ENCODE measurements around the gene SDK2. TPM values are rescaled to one million over a fixed set of nuclear protein-coding genes. Genes with fewer than 3 reads are reported as not detected.
A peak's percentile ranks its signal among the peaks of the same experiment; 100 is the strongest.

SDK2 gene
- total and polyA plus RNA-seq, 9 of the 15 experiments (the other 6 are each of a cell fraction or from before 2014, with no cell fraction given), result 0.04 TPM; not detected in 8

DNA sequence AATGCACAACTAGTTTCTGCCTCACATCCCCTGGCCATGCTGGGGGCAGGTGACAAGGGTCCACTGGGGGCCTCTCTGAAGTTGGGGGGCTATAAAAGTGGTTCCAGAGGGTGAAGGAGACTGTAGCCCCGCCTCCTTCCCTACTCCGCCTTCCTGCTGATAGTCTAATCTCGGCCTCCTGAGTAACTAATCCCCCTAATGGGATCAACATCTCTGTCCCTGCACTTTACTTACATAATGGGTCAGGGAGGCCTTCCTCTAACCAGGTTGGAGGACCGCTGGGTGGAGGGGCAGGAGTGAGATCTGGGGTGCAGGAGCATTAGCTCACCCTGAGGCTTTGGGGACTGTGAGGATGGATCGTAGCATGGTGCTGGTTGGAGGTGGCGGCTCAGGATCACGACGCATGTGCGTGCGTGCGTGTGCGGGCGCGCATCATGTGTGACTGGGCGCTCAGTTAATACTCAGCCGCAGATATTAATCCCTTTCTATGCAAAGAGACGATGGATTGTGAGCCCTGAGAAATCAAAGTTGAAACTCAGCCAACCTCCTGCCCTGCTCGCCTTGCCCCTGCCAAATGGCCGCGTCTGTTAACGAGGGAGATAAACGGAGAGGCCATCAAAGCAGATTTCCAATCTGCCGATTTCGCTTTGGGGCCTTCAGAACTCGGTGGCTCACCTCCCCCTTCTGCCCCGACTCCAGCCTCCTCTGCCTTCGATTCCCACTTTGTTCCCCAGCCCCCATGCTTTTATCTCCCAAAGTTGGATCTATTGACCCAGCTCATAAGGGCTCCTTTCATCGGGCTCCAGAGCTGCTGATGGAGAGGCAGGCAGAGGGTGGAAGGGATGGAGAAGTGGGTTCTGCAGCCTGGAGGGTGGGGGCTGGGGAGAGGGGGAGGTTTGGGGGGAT, 107.3 kb downstream of the SDK2 start:
- Histone ChIP-seq H3K9me1 (ENCODE audit: control insufficient read depth, insufficient read depth, low read length) (no peaks in the 10 kb centered on the region), H3K79me2 (ENCODE audit: control insufficient read depth, insufficient read depth, low read length) (no peaks in the 10 kb centered on the region), H2AFZ (ENCODE audit: low read depth, low read length) (no peak overlapping the region), H3K36me3 (ENCODE audit: control insufficient read depth, insufficient read depth, low read length) (no peaks in the 10 kb centered on the region), H3K4me2 (ENCODE audit: insufficient read depth, low read length) (no peak overlapping the region), H3K27me3 (ENCODE audit: control insufficient read depth in 2 of 2, insufficient read depth in 2 of 2, low read length in 2 of 2) (peaks cover 2 to 57% of the 10 kb centered on the region in 2 experiments; a peak in 3 of 5 replicates), H4K20me1 (replicated peaks; ENCODE audit: control insufficient read depth, insufficient read depth, low read length) (no peaks in the 10 kb centered on the region; the same call in 1 of the 2 replicates), H3K4me3 (no peak overlapping the region), H3K4me1 (replicated peaks in 1 of 2; ENCODE audit: control insufficient read depth in 2 of 2, insufficient read depth in 2 of 2, low read length in 2 of 2) (no peaks in the 10 kb centered on the region), H3K9me3 (replicated peaks; ENCODE audit: control insufficient read depth, insufficient read depth, low read depth, low read length) (no peaks in the 10 kb centered on the region), H3K27ac (ENCODE audit: extremely low read depth, low read depth, low read length) (no peak overlapping the region), H3K9ac (ENCODE audit: insufficient read depth in 1 of 2, low read depth in 2 of 2, low read length in 2 of 2) (peak overlapping the region in 1 of 2 experiments; percentile 45; a peak in 2 of 4 replicates)
- in situ Hi-C loops (cut with MboI) (no loop called here), intact Hi-C loops (cut with micrococcal nuclease) (no loop called here)
- ATAC-seq (no peak), DNase-seq (ENCODE audit: extremely low read depth in 1 of 4, low spot score in 3 of 4) (no peak), FAIRE-seq (no peak)
- TF ChIP-seq BRD4 (IDR thresholded peaks at IDR 0.05) (no peak), NRF1 (conservative IDR thresholded peaks at IDR 0.05 in 1 of 2, IDR thresholded peaks at IDR 0.05 in 1 of 2) (peak in 1 of 2 experiments; percentile 32; a peak in 1 of 4 replicates)
- under 1% methylated on average over 23 of the region's 28 CpGs for WGBS (ENCODE audit: insufficient coverage, low coverage, missing lambda C conversion rate)
- POLR2A ChIA-PET, result interaction anchor here (0.8 kb wide), 1 partner anchor 38 kb away, joined by 4 read pairs; no protein-coding TSS in a partner anchor
- no TSS peak for BruUV-seq (replicated peaks)
- CTCF ChIA-PET (ENCODE audit: low intra/inter-chr PET ratio), result no interaction called here

DNA sequence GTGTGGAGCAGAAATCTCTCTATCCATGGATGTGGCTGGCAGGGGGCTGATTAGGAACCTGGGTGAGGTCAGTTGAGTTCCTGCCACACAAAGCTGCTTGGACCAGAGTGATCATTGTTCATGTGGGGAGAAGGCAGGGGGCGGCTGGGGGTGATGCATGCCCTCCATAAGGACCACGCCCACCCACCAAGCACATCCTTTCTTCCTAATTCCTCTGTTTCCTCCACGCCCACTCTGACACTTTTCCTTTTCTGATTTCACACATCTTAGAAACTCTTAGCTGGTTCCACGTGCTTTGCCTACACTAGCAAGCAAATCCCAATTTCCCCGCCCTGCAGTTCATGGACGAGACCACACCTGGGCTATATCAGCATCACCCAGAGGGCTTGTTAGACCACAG, 108.5 kb downstream of the SDK2 start:
- Histone ChIP-seq H3K4me2 (ENCODE audit: insufficient read depth, low read length) (no peak overlapping the region), H3K79me2 (ENCODE audit: control insufficient read depth, insufficient read depth, low read length) (no peaks in the 10 kb centered on the region), H3K9ac (ENCODE audit: insufficient read depth in 1 of 2, low read depth in 2 of 2, low read length in 2 of 2) (no peak overlapping the region), H3K4me3 (no peak overlapping the region), H3K4me1 (replicated peaks in 1 of 2; ENCODE audit: control insufficient read depth in 2 of 2, insufficient read depth in 2 of 2, low read length in 2 of 2) (no peaks in the 10 kb centered on the region), H3K27me3 (ENCODE audit: control insufficient read depth in 2 of 2, insufficient read depth in 2 of 2, low read length in 2 of 2) (peaks cover 2 to 48% of the 10 kb centered on the region in 2 experiments; a peak in 3 of 5 replicates), H4K20me1 (replicated peaks; ENCODE audit: control insufficient read depth, insufficient read depth, low read length) (no peaks in the 10 kb centered on the region; the same call in 1 of the 2 replicates), H2AFZ (ENCODE audit: low read depth, low read length) (no peak overlapping the region), H3K36me3 (ENCODE audit: control insufficient read depth, insufficient read depth, low read length) (no peaks in the 10 kb centered on the region), H3K9me3 (replicated peaks; ENCODE audit: control insufficient read depth, insufficient read depth, low read depth, low read length) (no peaks in the 10 kb centered on the region), H3K9me1 (ENCODE audit: control insufficient read depth, insufficient read depth, low read length) (no peaks in the 10 kb centered on the region), H3K27ac (ENCODE audit: extremely low read depth, low read depth, low read length) (no peak overlapping the region)
- WGBS (ENCODE audit: insufficient coverage, low coverage, missing lambda C conversion rate), result 0% methylated on average over 6 of the region's 6 CpGs
- no peak for ATAC-seq
- ChIA-PET POLR2A (interaction anchor here (0.6 kb wide), 1 partner anchor 1181 kb away, joined by 3 read pairs; no protein-coding TSS in a partner anchor), CTCF (ENCODE audit: low intra/inter-chr PET ratio) (no interaction called here)
- intact Hi-C loops (cut with micrococcal nuclease) (no loop called here), in situ Hi-C loops (cut with MboI) (no loop called here)
- no peak for FAIRE-seq
- no TSS peak for BruUV-seq (replicated peaks)
- DNase-seq (ENCODE audit: extremely low read depth in 1 of 4, low spot score in 3 of 4), result no peak
- TF ChIP-seq, protein P1, sequence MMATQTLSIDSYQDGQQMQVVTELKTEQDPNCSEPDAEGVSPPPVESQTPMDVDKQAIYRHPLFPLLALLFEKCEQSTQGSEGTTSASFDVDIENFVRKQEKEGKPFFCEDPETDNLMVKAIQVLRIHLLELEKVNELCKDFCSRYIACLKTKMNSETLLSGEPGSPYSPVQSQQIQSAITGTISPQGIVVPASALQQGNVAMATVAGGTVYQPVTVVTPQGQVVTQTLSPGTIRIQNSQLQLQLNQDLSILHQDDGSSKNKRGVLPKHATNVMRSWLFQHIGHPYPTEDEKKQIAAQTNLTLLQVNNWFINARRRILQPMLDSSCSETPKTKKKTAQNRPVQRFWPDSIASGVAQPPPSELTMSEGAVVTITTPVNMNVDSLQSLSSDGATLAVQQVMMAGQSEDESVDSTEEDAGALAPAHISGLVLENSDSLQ (IDR thresholded peaks at IDR 0.05), result no peak
- TF ChIP-seq PYGO2 (tag; IDR thresholded peaks at IDR 0.05), result no peak
- no peak for TF ChIP-seq ZKSCAN1 (IDR thresholded peaks at IDR 0.05; ENCODE audit: low read depth, low read length)
- TF ChIP-seq MTA2 (IDR thresholded peaks at IDR 0.05; ENCODE audit: low read depth), result no peak
- TF ChIP-seq, protein P2, sequence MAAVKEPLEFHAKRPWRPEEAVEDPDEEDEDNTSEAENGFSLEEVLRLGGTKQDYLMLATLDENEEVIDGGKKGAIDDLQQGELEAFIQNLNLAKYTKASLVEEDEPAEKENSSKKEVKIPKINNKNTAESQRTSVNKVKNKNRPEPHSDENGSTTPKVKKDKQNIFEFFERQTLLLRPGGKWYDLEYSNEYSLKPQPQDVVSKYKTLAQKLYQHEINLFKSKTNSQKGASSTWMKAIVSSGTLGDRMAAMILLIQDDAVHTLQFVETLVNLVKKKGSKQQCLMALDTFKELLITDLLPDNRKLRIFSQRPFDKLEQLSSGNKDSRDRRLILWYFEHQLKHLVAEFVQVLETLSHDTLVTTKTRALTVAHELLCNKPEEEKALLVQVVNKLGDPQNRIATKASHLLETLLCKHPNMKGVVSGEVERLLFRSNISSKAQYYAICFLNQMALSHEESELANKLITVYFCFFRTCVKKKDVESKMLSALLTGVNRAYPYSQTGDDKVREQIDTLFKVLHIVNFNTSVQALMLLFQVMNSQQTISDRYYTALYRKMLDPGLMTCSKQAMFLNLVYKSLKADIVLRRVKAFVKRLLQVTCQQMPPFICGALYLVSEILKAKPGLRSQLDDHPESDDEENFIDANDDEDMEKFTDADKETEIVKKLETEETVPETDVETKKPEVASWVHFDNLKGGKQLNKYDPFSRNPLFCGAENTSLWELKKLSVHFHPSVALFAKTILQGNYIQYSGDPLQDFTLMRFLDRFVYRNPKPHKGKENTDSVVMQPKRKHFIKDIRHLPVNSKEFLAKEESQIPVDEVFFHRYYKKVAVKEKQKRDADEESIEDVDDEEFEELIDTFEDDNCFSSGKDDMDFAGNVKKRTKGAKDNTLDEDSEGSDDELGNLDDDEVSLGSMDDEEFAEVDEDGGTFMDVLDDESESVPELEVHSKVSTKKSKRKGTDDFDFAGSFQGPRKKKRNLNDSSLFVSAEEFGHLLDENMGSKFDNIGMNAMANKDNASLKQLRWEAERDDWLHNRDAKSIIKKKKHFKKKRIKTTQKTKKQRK (IDR thresholded peaks at IDR 0.05; ENCODE audit: borderline replicate concordance, low read depth, low read length), result no peak
- no peak for TF ChIP-seq ZNF24 (IDR thresholded peaks at IDR 0.05)
- TF ChIP-seq HCFC1 (IDR thresholded peaks at IDR 0.05; ENCODE audit: low read depth, low read length), result no peak

Data from K562 (cell line).